ENCODE data around the gene OR2T33. TPM values are rescaled to one million over a fixed set of nuclear protein-coding genes. Genes with fewer than 3 reads are reported as not detected.

The OR2T33 gene
- total and polyA plus RNA-seq, 2 donors (not counting 3 experiments of a cell fraction or from before 2014, with no cell fraction given) = not detected

DNA sequence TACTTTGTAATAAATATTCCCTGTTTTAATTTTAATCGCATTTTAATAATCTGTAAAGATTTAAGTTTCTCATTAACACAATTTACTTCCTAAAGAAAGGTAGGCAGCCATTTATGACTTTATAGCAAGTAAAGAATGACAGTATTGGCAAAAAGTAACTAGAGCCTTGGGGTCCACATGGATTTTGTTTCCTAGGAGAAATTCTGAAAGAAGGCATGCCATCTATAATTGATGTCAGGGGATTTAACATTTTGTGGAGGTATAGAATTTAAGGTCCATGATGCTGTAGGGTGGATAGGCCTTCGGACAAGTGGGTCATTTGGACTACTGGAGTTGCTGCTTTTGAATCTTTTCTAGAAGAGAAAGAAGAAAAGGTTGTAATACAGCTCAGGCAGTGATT is 46.7 kb downstream of the OR2T33 start, which contains the start of gene OR2M4:
TSS of gene OR2M4 (plus strand) at position 301 of the 400 bp plus-strand sequence. CDS start 7,512 bp downstream, outside the sequence.
- CTCF ChIA-PET = no interaction called here

More for the DNA sequence above, 46.7 kb downstream of the OR2T33 start, which contains the start of gene OR2M4:
- dilution Hi-C loops (cut with MboI; ENCODE audit: extremely low pct_ligation_motif_present, low sequenced_read_pairs) (no loop called here), intact Hi-C loops (cut with micrococcal nuclease) (no loop called here)
- no peaks in the 10 kb centered on the region for H3K79me2 ChIP-seq (ENCODE audit: control insufficient read depth, insufficient read depth, low read length)
- H3K4me2 ChIP-seq (ENCODE audit: insufficient read depth, low read length) = no peak within 1 kb of the TSS
- H3K9me3 ChIP-seq (replicated peaks; ENCODE audit: control insufficient read depth, insufficient read depth, low read length) = peaks cover 2% of the 10 kb centered on the region
- H4K20me1 ChIP-seq (replicated peaks; ENCODE audit: control insufficient read depth, extremely low read depth, insufficient read depth, low read length) = no peaks in the 10 kb centered on the region
- TF ChIP-seq EZH2 (IDR thresholded peaks at IDR 0.05; ENCODE audit: borderline replicate concordance, low read depth, low read length, severe bottlenecking) = no peak
- no peak for TF ChIP-seq MYC (IDR thresholded peaks at IDR 0.05; ENCODE audit: low read depth, low read length)
- no peak for TF ChIP-seq POLR2A (IDR thresholded peaks at IDR 0.05; ENCODE audit: low read depth, low read length)
- TF ChIP-seq, protein P1, sequence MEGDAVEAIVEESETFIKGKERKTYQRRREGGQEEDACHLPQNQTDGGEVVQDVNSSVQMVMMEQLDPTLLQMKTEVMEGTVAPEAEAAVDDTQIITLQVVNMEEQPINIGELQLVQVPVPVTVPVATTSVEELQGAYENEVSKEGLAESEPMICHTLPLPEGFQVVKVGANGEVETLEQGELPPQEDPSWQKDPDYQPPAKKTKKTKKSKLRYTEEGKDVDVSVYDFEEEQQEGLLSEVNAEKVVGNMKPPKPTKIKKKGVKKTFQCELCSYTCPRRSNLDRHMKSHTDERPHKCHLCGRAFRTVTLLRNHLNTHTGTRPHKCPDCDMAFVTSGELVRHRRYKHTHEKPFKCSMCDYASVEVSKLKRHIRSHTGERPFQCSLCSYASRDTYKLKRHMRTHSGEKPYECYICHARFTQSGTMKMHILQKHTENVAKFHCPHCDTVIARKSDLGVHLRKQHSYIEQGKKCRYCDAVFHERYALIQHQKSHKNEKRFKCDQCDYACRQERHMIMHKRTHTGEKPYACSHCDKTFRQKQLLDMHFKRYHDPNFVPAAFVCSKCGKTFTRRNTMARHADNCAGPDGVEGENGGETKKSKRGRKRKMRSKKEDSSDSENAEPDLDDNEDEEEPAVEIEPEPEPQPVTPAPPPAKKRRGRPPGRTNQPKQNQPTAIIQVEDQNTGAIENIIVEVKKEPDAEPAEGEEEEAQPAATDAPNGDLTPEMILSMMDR (IDR thresholded peaks at IDR 0.05; ENCODE audit: extremely low read depth in 1 of 2, insufficient read depth in 1 of 2, low read depth in 1 of 2, low read length in 2 of 2) = no peak
- TF ChIP-seq FOS (IDR thresholded peaks at IDR 0.05; ENCODE audit: borderline replicate concordance, insufficient read depth, low read length) = no peak
- TF ChIP-seq GATA2 (IDR thresholded peaks at IDR 0.05; ENCODE audit: insufficient read depth, insufficient read length, low read depth, low read length) = no peak
- no peak for TF ChIP-seq POLR2AphosphoS5 (IDR thresholded peaks at IDR 0.05; ENCODE audit: insufficient read depth, low read depth, low read length)
- TF ChIP-seq, protein P2, sequence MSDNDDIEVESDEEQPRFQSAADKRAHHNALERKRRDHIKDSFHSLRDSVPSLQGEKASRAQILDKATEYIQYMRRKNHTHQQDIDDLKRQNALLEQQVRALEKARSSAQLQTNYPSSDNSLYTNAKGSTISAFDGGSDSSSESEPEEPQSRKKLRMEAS (IDR thresholded peaks at IDR 0.05; ENCODE audit: insufficient read depth, insufficient read length) = no peak
- no peak for TF ChIP-seq JUN (IDR thresholded peaks at IDR 0.05; ENCODE audit: borderline replicate concordance, insufficient read depth, insufficient read length, low read depth)
- H3K4me1 ChIP-seq (ENCODE audit: control insufficient read depth, extremely low read depth, insufficient read depth, low read length) = no peaks in the 10 kb centered on the region
- H3K36me3 ChIP-seq (ENCODE audit: control insufficient read depth in 2 of 2, extremely low read depth in 1 of 2, insufficient read depth in 2 of 2, low read length in 2 of 2) = no peaks in the 10 kb centered on the region
- BruUV-seq (replicated peaks) = no TSS peak
- no peaks in the 10 kb centered on the region for H3K9me1 ChIP-seq (replicated peaks; ENCODE audit: control insufficient read depth, extremely low read depth, insufficient read depth, low read length)
- FAIRE-seq (no peak), DNase-seq (ENCODE audit: low read depth, low spot score) (no peak)
- no peak within 1 kb of the TSS for H3K27ac ChIP-seq (ENCODE audit: insufficient read depth, low read depth, low read length)
- no peak within 1 kb of the TSS for H3K9ac ChIP-seq (replicated peaks; ENCODE audit: extremely low read depth, insufficient read depth, low read length)
- H3K27me3 ChIP-seq (ENCODE audit: control insufficient read depth in 2 of 2, insufficient read depth in 2 of 2, low read length in 2 of 2) = no peaks in the 10 kb centered on the region
- no peak within 1 kb of the TSS for H2AFZ ChIP-seq (ENCODE audit: low read depth, low read length)
- POLR2A ChIA-PET = no interaction called here
- no peak within 1 kb of the TSS for H3K4me3 ChIP-seq (replicated peaks in 1 of 3; ENCODE audit: insufficient read depth in 1 of 3, low read depth in 1 of 3, low read length in 3 of 3)
